ENCODE measurements around the gene SNX30. TPM values are rescaled to one million over a fixed set of nuclear protein-coding genes. Genes with fewer than 3 reads are reported as not detected.

The SNX30 gene
- total RNA-seq, 1 experiment from 2014 or later = 6.4 TPM

DNA sequence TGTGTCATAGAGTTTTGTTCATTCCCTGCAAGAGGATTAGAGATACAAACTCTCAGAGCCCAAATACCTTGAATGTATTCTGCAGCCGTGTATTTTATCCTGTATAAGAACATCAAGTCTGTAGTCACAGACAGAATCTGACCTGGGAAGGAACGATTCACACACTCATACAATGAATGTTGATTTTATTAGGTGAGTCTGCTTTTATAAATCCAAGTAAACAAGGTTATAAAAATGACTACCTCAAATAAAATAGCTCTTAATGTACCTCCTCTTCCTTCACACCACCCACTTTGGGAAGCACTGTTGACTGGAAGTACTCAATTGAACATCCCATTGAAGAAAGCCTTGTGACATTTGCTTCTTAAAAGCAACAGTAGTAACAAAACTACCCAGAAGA lies 128.2 kb downstream of the SNX30 start:
- Histone ChIP-seq H3K9ac (ENCODE audit: low read length) (peak overlapping the region; percentile 46), H3K27me3 (ENCODE audit: low read length) (no peaks in the 10 kb centered on the region), H3K79me2 (ENCODE audit: low read length) (no peaks in the 10 kb centered on the region), H3K9me2 (replicated peaks; ENCODE audit: low read length) (no peaks in the 10 kb centered on the region), H2AFZ (ENCODE audit: low read length) (no peak overlapping the region), H3K4me2 (ENCODE audit: low read length) (peak overlapping the region; percentile 59), H3K36me3 (ENCODE audit: low read depth, low read length) (no peaks in the 10 kb centered on the region), H3K9me3 (ENCODE audit: low read length) (no peaks in the 10 kb centered on the region), H4K20me1 (ENCODE audit: low read length) (no peaks in the 10 kb centered on the region), H3K4me1 (ENCODE audit: insufficient read depth, low read length) (peaks cover 49% of the 10 kb centered on the region), H3K4me3 (ENCODE audit: low read length) (no peak overlapping the region), H3F3A (ENCODE audit: low read length, unreplicated experiment) (no peaks in the 10 kb centered on the region), H3K27ac (ENCODE audit: low read length) (peak overlapping the region; percentile 92)
- ChIA-PET CTCF (no interaction called here), POLR2A (ENCODE audit: unreplicated experiment) (no interaction called here)
- ATAC-seq = peak; percentile 77
- peak; percentile 64 for DNase-seq
- intact Hi-C loops (cut with micrococcal nuclease) = no loop called here
- no TSS peak for BruUV-seq (replicated peaks)
- TF ChIP-seq EZH2 (IDR thresholded peaks at IDR 0.05; ENCODE audit: low read length, unreplicated experiment) (no peak), EZH2phosphoT487 (IDR thresholded peaks at IDR 0.05; ENCODE audit: borderline replicate concordance, low read length) (no peak)
- TF ChIP-seq, protein P1, sequence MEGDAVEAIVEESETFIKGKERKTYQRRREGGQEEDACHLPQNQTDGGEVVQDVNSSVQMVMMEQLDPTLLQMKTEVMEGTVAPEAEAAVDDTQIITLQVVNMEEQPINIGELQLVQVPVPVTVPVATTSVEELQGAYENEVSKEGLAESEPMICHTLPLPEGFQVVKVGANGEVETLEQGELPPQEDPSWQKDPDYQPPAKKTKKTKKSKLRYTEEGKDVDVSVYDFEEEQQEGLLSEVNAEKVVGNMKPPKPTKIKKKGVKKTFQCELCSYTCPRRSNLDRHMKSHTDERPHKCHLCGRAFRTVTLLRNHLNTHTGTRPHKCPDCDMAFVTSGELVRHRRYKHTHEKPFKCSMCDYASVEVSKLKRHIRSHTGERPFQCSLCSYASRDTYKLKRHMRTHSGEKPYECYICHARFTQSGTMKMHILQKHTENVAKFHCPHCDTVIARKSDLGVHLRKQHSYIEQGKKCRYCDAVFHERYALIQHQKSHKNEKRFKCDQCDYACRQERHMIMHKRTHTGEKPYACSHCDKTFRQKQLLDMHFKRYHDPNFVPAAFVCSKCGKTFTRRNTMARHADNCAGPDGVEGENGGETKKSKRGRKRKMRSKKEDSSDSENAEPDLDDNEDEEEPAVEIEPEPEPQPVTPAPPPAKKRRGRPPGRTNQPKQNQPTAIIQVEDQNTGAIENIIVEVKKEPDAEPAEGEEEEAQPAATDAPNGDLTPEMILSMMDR (conservative IDR thresholded peaks at IDR 0.05; ENCODE audit: low read depth, low read length) = no peak

DNA sequence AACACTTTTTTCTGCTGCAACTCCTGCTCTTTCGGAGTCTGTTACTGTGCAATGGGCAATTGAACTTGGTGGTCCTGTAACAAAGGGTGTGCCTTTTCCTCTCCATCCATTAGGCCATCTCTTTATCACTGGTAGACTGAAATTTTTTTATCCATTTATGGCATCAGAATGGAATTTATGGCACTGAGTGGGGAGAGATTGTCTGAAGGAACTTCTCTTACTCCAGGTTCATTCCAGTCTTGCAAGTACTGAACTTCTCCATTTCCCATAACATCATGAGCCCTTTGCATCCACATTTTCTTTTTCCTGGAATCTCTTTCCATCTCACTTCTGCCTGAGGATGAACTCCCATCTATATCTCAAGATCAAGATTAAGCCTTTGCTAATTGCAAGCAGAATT lies 130.1 kb downstream of the SNX30 start:
- no peaks in the 10 kb centered on the region for H3K27me3 ChIP-seq (ENCODE audit: low read length)
- BruUV-seq (replicated peaks) = no TSS peak
- H3K9me3 ChIP-seq (ENCODE audit: low read length) = no peaks in the 10 kb centered on the region
- H3F3A ChIP-seq (ENCODE audit: low read length, unreplicated experiment) = no peaks in the 10 kb centered on the region
- peaks cover 58% of the 10 kb centered on the region for H3K4me1 ChIP-seq (ENCODE audit: insufficient read depth, low read length)
- TF ChIP-seq EZH2 (IDR thresholded peaks at IDR 0.05; ENCODE audit: low read length, unreplicated experiment) (no peak), EZH2phosphoT487 (IDR thresholded peaks at IDR 0.05; ENCODE audit: borderline replicate concordance, low read length) (no peak)
- TF ChIP-seq, protein P1 (conservative IDR thresholded peaks at IDR 0.05; ENCODE audit: low read depth, low read length) = no peak
- H3K79me2 ChIP-seq (ENCODE audit: low read length) = no peaks in the 10 kb centered on the region
- H3K9ac ChIP-seq (ENCODE audit: low read length) = no peak overlapping the region; the same call in 1 of the 2 replicates
- ATAC-seq (no peak), DNase-seq (no peak)
- H3K36me3 ChIP-seq (ENCODE audit: low read depth, low read length) = no peaks in the 10 kb centered on the region
- H3K4me3 ChIP-seq (ENCODE audit: low read length) = no peak overlapping the region
- H3K27ac ChIP-seq (ENCODE audit: low read length) = peak overlapping the region; percentile 65
- no peaks in the 10 kb centered on the region for H4K20me1 ChIP-seq (ENCODE audit: low read length)
- intact Hi-C loops (cut with micrococcal nuclease) = no loop called here
- ChIA-PET POLR2A (ENCODE audit: unreplicated experiment) (no interaction called here), CTCF (no interaction called here)
- H2AFZ ChIP-seq (ENCODE audit: low read length) = no peak overlapping the region
- no peaks in the 10 kb centered on the region for H3K9me2 ChIP-seq (replicated peaks; ENCODE audit: low read length)
- H3K4me2 ChIP-seq (ENCODE audit: low read length) = no peak overlapping the region

- intact Hi-C loops (cut with micrococcal nuclease) = no loop called here
- Histone ChIP-seq H3K36me3 (ENCODE audit: low read depth, low read length) (no peaks in the 10 kb centered on the region), H3K27ac (ENCODE audit: low read length) (peak overlapping the region; percentile 65), H4K20me1 (ENCODE audit: low read length) (no peaks in the 10 kb centered on the region), H3K9ac (ENCODE audit: low read length) (no peak overlapping the region; the same call in 1 of the 2 replicates), H3K4me3 (ENCODE audit: low read length) (no peak overlapping the region), H3K4me2 (ENCODE audit: low read length) (peak overlapping the region; percentile 12; the same call in 1 of the 2 replicates), H3K9me2 (replicated peaks; ENCODE audit: low read length) (no peaks in the 10 kb centered on the region), H3K9me3 (ENCODE audit: low read length) (no peaks in the 10 kb centered on the region), H3F3A (ENCODE audit: low read length, unreplicated experiment) (no peaks in the 10 kb centered on the region), H3K4me1 (ENCODE audit: insufficient read depth, low read length) (peaks cover 58% of the 10 kb centered on the region), H3K79me2 (ENCODE audit: low read length) (no peaks in the 10 kb centered on the region), H3K27me3 (ENCODE audit: low read length) (no peaks in the 10 kb centered on the region), H2AFZ (ENCODE audit: low read length) (no peak overlapping the region)
- ATAC-seq (peak; percentile 66), DNase-seq (peak; percentile 81)
- CTCF ChIA-PET = interaction anchor here (0.6 kb wide), 1 partner anchor 231 kb away, joined by 3 read pairs; no protein-coding TSS in a partner anchor
- no peak for TF ChIP-seq EZH2 (IDR thresholded peaks at IDR 0.05; ENCODE audit: low read length, unreplicated experiment)
- TF ChIP-seq, protein P1 (conservative IDR thresholded peaks at IDR 0.05; ENCODE audit: low read depth, low read length) = no peak
- TF ChIP-seq EZH2phosphoT487 (IDR thresholded peaks at IDR 0.05; ENCODE audit: borderline replicate concordance, low read length) = no peak
- no TSS peak for BruUV-seq (replicated peaks)
- POLR2A ChIA-PET (ENCODE audit: unreplicated experiment) = no interaction called here
Measured at GRCh38 chr9:112881331-112881730, 130.8 kb downstream of the SNX30 start.
